ENCODE measurements around the gene KCNB1. TPM values are rescaled to one million over a fixed set of nuclear protein-coding genes. Genes with fewer than 3 reads are reported as not detected.

KCNB1 gene
- total and polyA plus RNA-seq, 2 donors (not counting 1 experiment from before 2014, with no cell fraction given) = 0.12 TPM; not detected in 1

GRCh38 chr20:49496553-49497397 lies 14.3 kb upstream of the KCNB1 start:
- Mint-ChIP-seq H3K4me1 (no peaks in the 10 kb centered on the region), H3K9me3 (ENCODE audit: insufficient read depth) (no peaks in the 10 kb centered on the region)

DNA sequence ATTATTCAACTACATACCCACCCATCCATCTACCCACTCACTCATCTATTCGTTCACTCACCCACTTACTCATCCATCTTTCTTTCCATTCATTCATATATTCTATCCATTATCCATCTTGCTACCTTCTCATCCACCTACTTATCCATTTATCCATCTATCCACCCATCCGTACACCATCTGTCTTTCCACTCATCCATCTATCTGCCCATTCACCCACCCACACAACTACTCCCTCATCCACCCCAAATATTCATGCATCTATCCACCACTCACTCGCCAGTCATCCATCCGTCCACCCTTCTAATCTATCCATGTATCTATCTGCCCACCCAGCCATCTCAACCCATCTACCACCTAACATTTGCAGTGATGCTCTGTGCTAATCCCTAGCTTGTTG lies 13.6 kb upstream of the KCNB1 start:
- intact Hi-C loops (cut with micrococcal nuclease) = no loop called here
- Histone ChIP-seq H3K27ac (ENCODE audit: low read length in 2 of 2) (no peak overlapping the region), H3K79me2 (ENCODE audit: control insufficient read depth, insufficient read depth, low read length) (no peaks in the 10 kb centered on the region), H3K36me3 (replicated peaks in 1 of 2; ENCODE audit: control extremely low read depth in 1 of 2, control insufficient read depth in 1 of 2, extremely low read depth in 1 of 2, insufficient read depth in 2 of 2, low read length in 1 of 2) (no peaks in the 10 kb centered on the region), H4K20me1 (ENCODE audit: control insufficient read depth, insufficient read depth, low read length, poor library complexity, severe bottlenecking) (no peaks in the 10 kb centered on the region), H3K4me1 (ENCODE audit: control insufficient read depth in 2 of 2, insufficient read depth in 2 of 2, low read length in 2 of 2) (no peaks in the 10 kb centered on the region), H2AFZ (ENCODE audit: insufficient read depth, low read depth, low read length, poor library complexity, severe bottlenecking) (no peak overlapping the region), H3K9me3 (ENCODE audit: control extremely low read depth in 1 of 3, control insufficient read depth in 2 of 3, insufficient read depth in 1 of 3, low read length in 2 of 3) (peaks cover 0 to 2% (median 0%) of the 10 kb centered on the region in 3 donors), H3K4me3 (ENCODE audit: control extremely low read depth in 1 of 5, extremely low read depth in 1 of 5, insufficient read depth in 1 of 5, low read depth in 2 of 5, low read length in 4 of 5) (no peak overlapping the region), H3K9ac (ENCODE audit: low read length) (no peak overlapping the region), H3K4me2 (replicated peaks; ENCODE audit: low read depth, low read length, poor library complexity, severe bottlenecking) (no peak overlapping the region), H3K27me3 (replicated peaks in 1 of 4; ENCODE audit: control extremely low read depth in 1 of 4, control insufficient read depth in 3 of 4, insufficient read depth in 4 of 4, low read length in 3 of 4) (peaks cover 0 to 32% (median 3%) of the 10 kb centered on the region in 4 experiments)
- POLR2A ChIA-PET = no interaction called here
- DNase-seq (no peak), ATAC-seq (ENCODE audit: low read depth) (no peak)
- Mint-ChIP-seq H3K27me3 (peaks cover 32% of the 10 kb centered on the region), H3K27ac (no peak overlapping the region), H3K9me3 (ENCODE audit: insufficient read depth) (no peaks in the 10 kb centered on the region), H3K4me3 (no peak overlapping the region), H3K4me1 (no peaks in the 10 kb centered on the region)
- WGBS (ENCODE audit: insufficient coverage) = 80% methylated on average over 4 of the region's 4 CpGs
- TF ChIP-seq, protein P1, sequence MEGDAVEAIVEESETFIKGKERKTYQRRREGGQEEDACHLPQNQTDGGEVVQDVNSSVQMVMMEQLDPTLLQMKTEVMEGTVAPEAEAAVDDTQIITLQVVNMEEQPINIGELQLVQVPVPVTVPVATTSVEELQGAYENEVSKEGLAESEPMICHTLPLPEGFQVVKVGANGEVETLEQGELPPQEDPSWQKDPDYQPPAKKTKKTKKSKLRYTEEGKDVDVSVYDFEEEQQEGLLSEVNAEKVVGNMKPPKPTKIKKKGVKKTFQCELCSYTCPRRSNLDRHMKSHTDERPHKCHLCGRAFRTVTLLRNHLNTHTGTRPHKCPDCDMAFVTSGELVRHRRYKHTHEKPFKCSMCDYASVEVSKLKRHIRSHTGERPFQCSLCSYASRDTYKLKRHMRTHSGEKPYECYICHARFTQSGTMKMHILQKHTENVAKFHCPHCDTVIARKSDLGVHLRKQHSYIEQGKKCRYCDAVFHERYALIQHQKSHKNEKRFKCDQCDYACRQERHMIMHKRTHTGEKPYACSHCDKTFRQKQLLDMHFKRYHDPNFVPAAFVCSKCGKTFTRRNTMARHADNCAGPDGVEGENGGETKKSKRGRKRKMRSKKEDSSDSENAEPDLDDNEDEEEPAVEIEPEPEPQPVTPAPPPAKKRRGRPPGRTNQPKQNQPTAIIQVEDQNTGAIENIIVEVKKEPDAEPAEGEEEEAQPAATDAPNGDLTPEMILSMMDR (IDR thresholded peaks at IDR 0.05) = no peak
- TF ChIP-seq EZH2 (IDR thresholded peaks at IDR 0.05; ENCODE audit: borderline replicate concordance, insufficient read depth, low read depth, low read length, poor library complexity, severe bottlenecking) = no peak
- CTCF ChIA-PET = no interaction called here

More at GRCh38 chr20:49496553-49497397, 14.3 kb upstream of the KCNB1 start:
- ChIA-PET POLR2A (no interaction called here), CTCF (interaction anchor here (1.4 kb wide), 1 partner anchor 12 kb away, joined by 5 read pairs; no protein-coding TSS in a partner anchor)
- H3K4me1 ChIP-seq (ENCODE audit: control insufficient read depth in 2 of 2, insufficient read depth in 2 of 2, low read length in 2 of 2) = no peaks in the 10 kb centered on the region
- no peaks in the 10 kb centered on the region for H3K36me3 ChIP-seq (replicated peaks in 1 of 2; ENCODE audit: control extremely low read depth in 1 of 2, control insufficient read depth in 1 of 2, extremely low read depth in 1 of 2, insufficient read depth in 2 of 2, low read length in 1 of 2)
- no peak for ATAC-seq (ENCODE audit: low read depth)
- 70% methylated on average over 5 of the region's 5 CpGs for WGBS (ENCODE audit: insufficient coverage)
- Mint-ChIP-seq H3K27me3 (peaks cover 39% of the 10 kb centered on the region), H3K27ac (no peak overlapping the region), H3K4me3 (no peak overlapping the region)
- H4K20me1 ChIP-seq (ENCODE audit: control insufficient read depth, insufficient read depth, low read length, poor library complexity, severe bottlenecking) = no peaks in the 10 kb centered on the region
- intact Hi-C loops (cut with micrococcal nuclease) = no loop called here
- H3K4me2 ChIP-seq (replicated peaks; ENCODE audit: low read depth, low read length, poor library complexity, severe bottlenecking) = no peak overlapping the region
- H3K27me3 ChIP-seq (replicated peaks in 1 of 4; ENCODE audit: control extremely low read depth in 1 of 4, control insufficient read depth in 3 of 4, insufficient read depth in 4 of 4, low read length in 3 of 4) = peaks cover 0 to 29% (median 3%) of the 10 kb centered on the region in 4 experiments
- no peak overlapping the region for H2AFZ ChIP-seq (ENCODE audit: insufficient read depth, low read depth, low read length, poor library complexity, severe bottlenecking)
- TF ChIP-seq EZH2 (IDR thresholded peaks at IDR 0.05; ENCODE audit: borderline replicate concordance, insufficient read depth, low read depth, low read length, poor library complexity, severe bottlenecking) = no peak
- TF ChIP-seq, protein P1 (IDR thresholded peaks at IDR 0.05) = no peak
- no peak overlapping the region for H3K9ac ChIP-seq (ENCODE audit: low read length)
- H3K9me3 ChIP-seq (ENCODE audit: control extremely low read depth in 1 of 3, control insufficient read depth in 2 of 3, insufficient read depth in 1 of 3, low read length in 2 of 3) = peaks cover 0 to 2% (median 2%) of the 10 kb centered on the region in 3 donors
- no peaks in the 10 kb centered on the region for H3K79me2 ChIP-seq (ENCODE audit: control insufficient read depth, insufficient read depth, low read length)
- H3K4me3 ChIP-seq (ENCODE audit: control extremely low read depth in 1 of 5, extremely low read depth in 1 of 5, insufficient read depth in 1 of 5, low read depth in 2 of 5, low read length in 4 of 5) = no peak overlapping the region
- no peak for DNase-seq
- H3K27ac ChIP-seq (ENCODE audit: low read length in 2 of 2) = no peak overlapping the region

All from B cell (primary cell).